HT-29 (cell line): ENCODE results near the gene RFNG. TPM values are rescaled to one million over a fixed set of nuclear protein-coding genes. Genes with fewer than 3 reads are reported as not detected.
A peak's percentile ranks its signal among the peaks of the same experiment; 100 is the strongest.

Source experiments
- DNase-seq: peaks from one replicate; pipeline ENCODE4 v3.0.0-alpha.2; 2015; ENCODE audit warnings: low spot score
- total RNA-seq: library from RNA; depleted of rRNA; stranded (reverse); fragments of >200 nt; shearing (Covaris generic); gene quantifications from 2 replicates; pipeline ENCODE4 v1.2.3, GENCODE V29; 2014; rRNA removed

Gene RFNG
- total RNA-seq, 1 experiment from 2014 or later, result 49.5 TPM

- DNase-seq, result no peak
These were observed 50.6 kb downstream of the RFNG start for GRCh38 chr17:82000803-82001570.

GRCh38 chr17:81999976-82000802 lies 51.4 kb downstream of the RFNG start:
- DNase-seq, result peak; percentile 21

DNA sequence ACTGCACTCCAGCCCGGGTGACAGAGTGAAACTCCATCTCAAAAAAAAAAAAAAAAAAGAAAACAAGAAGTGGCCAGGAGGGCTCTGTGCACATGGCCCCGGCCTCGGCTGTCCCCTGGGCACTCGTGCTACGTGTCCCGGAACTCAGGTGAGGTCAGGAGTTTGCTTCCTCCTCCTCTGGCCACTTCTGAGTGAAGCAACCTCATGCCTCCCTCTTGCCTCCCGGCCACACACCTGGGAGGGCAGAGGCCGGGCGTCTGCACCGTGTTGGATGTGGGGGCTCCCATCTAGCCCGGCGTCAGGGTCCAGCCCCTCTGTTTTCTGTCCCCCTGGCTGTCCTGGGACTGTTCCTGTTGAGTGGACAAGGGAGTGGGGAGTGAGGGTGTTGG lies 52.0 kb downstream of the RFNG start:
- DNase-seq, result no peak

DNA sequence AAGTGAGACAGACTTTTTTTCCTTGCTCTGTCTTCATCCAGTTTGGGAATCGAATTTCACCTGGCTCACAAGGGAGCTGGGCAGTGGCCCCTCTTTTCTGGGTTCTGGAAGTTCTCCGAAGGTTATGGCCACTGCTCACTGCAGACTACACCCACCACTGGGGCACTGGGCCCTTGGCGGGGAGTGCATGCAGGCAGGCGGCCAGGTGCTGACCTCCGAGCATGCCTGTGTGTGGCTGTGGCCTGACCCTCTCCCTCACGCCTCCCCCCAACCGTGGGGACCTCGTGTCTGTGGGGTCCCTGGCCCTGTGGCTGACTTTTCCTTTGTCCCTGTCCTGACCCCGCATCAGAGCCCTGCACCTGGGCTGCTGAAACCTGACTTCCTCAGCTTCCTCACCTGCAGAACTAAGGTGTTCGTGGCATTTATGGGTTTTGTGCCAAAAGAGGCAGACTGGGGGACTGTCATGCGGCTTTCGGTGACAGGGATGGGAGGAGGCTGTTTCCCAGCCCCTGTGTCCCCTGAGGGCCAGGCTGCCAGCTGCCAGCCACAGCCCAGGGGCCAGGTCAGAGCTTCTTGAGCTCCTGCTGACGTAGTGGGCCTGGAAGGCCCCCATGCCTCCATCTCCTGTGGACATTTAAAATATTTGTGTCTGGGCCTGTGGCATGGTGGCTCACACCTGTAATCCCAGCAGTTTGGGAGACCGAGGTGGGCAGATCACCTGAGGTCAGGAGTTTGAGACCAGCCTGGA lies 52.7 kb downstream of the RFNG start:
- no peak for DNase-seq

DNA sequence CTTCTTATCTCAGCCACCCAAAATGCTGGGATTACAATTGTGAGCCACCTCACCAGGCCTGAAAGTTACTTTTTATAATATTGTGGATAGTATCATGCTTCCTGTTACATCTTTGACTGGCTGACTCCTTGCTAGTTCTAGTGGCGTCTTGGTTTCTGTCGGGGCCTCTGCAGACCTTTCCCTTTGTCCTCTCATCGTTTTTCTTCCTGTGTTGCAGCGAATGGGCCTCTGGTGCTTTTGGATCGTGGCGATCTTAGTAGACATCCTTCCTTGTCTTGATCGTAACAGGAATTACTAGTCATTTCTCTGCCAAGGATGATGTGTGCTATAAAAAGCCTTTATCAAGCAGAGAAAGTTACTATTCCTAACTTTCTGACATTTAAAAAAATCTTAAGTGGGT lies 53.4 kb downstream of the RFNG start:
- DNase-seq, result no peak

Other genes starting within 250 kb of the RFNG start
- 0.71 and 2.2 TPM in 2 replicates for gene GCGR, start 247.7 kb downstream of the RFNG start, total RNA-seq
- gene MCRIP1, start 218.5 kb downstream of the RFNG start, total RNA-seq, result 159 and 160 TPM in 2 replicates
- 2.4 and 3.0 TPM in 2 replicates for gene PPP1R27, start 216.8 kb downstream of the RFNG start, total RNA-seq
- 1,172 and 1,253 TPM in 2 replicates for gene P4HB, start 191.3 kb downstream of the RFNG start, total RNA-seq
- 312 and 331 TPM in 2 replicates for gene ARHGDIA, start 180.5 kb downstream of the RFNG start, total RNA-seq
- 482 and 502 TPM in 2 replicates for gene ALYREF, start 160.2 kb downstream of the RFNG start, total RNA-seq
- 222 and 256 TPM in 2 replicates for gene ANAPC11, start 160.1 kb downstream of the RFNG start, total RNA-seq
- gene NPB, start 149.6 kb downstream of the RFNG start, total RNA-seq, result 2.4 and 3.2 TPM in 2 replicates
- 163 and 167 TPM in 2 replicates for gene PCYT2, start 140.4 kb downstream of the RFNG start, total RNA-seq
- gene SIRT7, start 133.6 kb downstream of the RFNG start, total RNA-seq, result 101 and 121 TPM in 2 replicates
- 42.8 and 45.5 TPM in 2 replicates for gene MAFG, start 124.1 kb downstream of the RFNG start, total RNA-seq
- 255 and 273 TPM in 2 replicates for gene PYCR1, start 114.5 kb downstream of the RFNG start, total RNA-seq
- gene MYADML2, start 104.6 kb downstream of the RFNG start, total RNA-seq, result not detected in 2 replicates
- 1.3 and 2.0 TPM in 2 replicates for gene NOTUM, start 90.6 kb downstream of the RFNG start, total RNA-seq
- gene ASPSCR1, start 74.2 kb downstream of the RFNG start, total RNA-seq, result 66.6 and 85.0 TPM in 2 replicates
- gene CENPX, start 28.9 kb downstream of the RFNG start, total RNA-seq, result 297 and 339 TPM in 2 replicates
- gene LRRC45, start 28.5 kb downstream of the RFNG start, total RNA-seq, result 83.2 and 88.4 TPM in 2 replicates
- 68.7 and 71.3 TPM in 2 replicates for gene RAC3, start 20.1 kb downstream of the RFNG start, total RNA-seq
- gene DCXR, start 14.1 kb downstream of the RFNG start, total RNA-seq, result 167 and 221 TPM in 2 replicates
- gene GPS1, start 87 bp upstream of the RFNG start, total RNA-seq, result 281 and 295 TPM in 2 replicates
- 320 and 339 TPM in 2 replicates for gene DUS1L, start 14.0 kb upstream of the RFNG start, total RNA-seq
- gene FASN, start 46.4 kb upstream of the RFNG start, total RNA-seq, result 477 and 592 TPM in 2 replicates
- 47.6 and 48.2 TPM in 2 replicates for gene CCDC57, start 161.0 kb upstream of the RFNG start, total RNA-seq
- gene SLC16A3, start 177.2 kb upstream of the RFNG start, total RNA-seq, result 132 and 156 TPM in 2 replicates
- gene CSNK1D, start 221.9 kb upstream of the RFNG start, total RNA-seq, result 47.8 and 60.4 TPM in 2 replicates